SK-N-SH (cell line): Measurements from ENCODE around the gene DNAJA1. TPM values are rescaled to one million over a fixed set of nuclear protein-coding genes. Genes with fewer than 3 reads are reported as not detected.

Experiments used
- CTCF ChIA-PET: fragments of 300-600, 350-600 bp; formaldehyde crosslinking; extraction: SDS; loops from one replicate; lab custom pipeline; 2021; lab: Yijun Ruan, JAX
- POLR2A ChIA-PET: fragments of 350-600 bp; sonication (Branson Sonifier 250); formaldehyde crosslinking; extraction: SDS; loops from one replicate; lab custom pipeline; 2020; ENCODE audit warnings: antibody characterized with exemption, inconsistent platforms; lab: Yijun Ruan, JAX
- DNase-seq: peaks from one replicate; pipeline ENCODE4 v3.0.0; 2012
- H2AFZ ChIP-seq: fragments of 200-600 bp; sonication (generic); 2 replicates; pipeline ENCODE4 v1.8.1; 2016; ENCODE audit warnings: antibody characterized with exemption, mild to moderate bottlenecking, low read depth
- H3F3A ChIP-seq: fragments of 200-600 bp; sonication (generic); replicated peaks from 2 replicates; pipeline ENCODE3; 2016; ENCODE audit warnings: antibody characterized with exemption, mild to moderate bottlenecking; ENCODE audit not compliant: insufficient read depth
- H3K27ac ChIP-seq, 2 experiments: fragments of 200-500 bp in 1 of 2; fragments of 200-600 bp in 1 of 2; sonication (Bioruptor generic) in 1 of 2; sonication (generic), shearing (Covaris generic) in 1 of 2; 2 replicates each; pipeline versions ENCODE4 v1.5.1 to v1.6.1; 2014 to 2016; ENCODE audit warnings: low read depth in 2 of 2, inconsistent platforms in 1 of 2, low read length in 1 of 2, mild to moderate bottlenecking in 1 of 2, mixed read lengths in 1 of 2
- H3K27me3 ChIP-seq: fragments of 200-600 bp; sonication (generic), shearing (Covaris generic); 2 replicates; pipeline ENCODE4 v1.6.1; 2016; ENCODE audit warnings: mixed run types; ENCODE audit not compliant: insufficient read depth
- H3K36me3 ChIP-seq, 2 experiments: fragments of 200-500 bp in 1 of 2; fragments of 200-600 bp in 1 of 2; sonication (Bioruptor generic) in 1 of 2; sonication (generic) in 1 of 2; replicated peaks in 1 of 2; 2 replicates each; pipeline versions ENCODE3 to v1.5.1; 2014 to 2016; ENCODE audit warnings: low read length in 1 of 2, mild to moderate bottlenecking in 1 of 2; ENCODE audit not compliant: insufficient read depth in 2 of 2, control insufficient read depth in 1 of 2
- H3K4me1 ChIP-seq, 2 experiments: fragments of 200-500 bp in 1 of 2; fragments of 200-600 bp in 1 of 2; sonication (Bioruptor generic) in 1 of 2; sonication (generic), shearing (Covaris generic) in 1 of 2; 2 replicates each; pipeline versions ENCODE4 v1.5.1 to v1.6.1; 2014 to 2016; ENCODE audit warnings: low read depth in 1 of 2, low read length in 1 of 2, mixed run types in 1 of 2; ENCODE audit not compliant: insufficient read depth in 2 of 2, control insufficient read depth in 1 of 2
- H3K4me2 ChIP-seq: fragments of 200-600 bp; sonication (generic), shearing (Covaris generic); 2 replicates; pipeline ENCODE4 v1.6.1; 2017; ENCODE audit warnings: mixed run types
- H3K4me3 ChIP-seq, 2 experiments: fragments of 200-500 bp in 1 of 2; fragments of 200-600 bp in 1 of 2; sonication (Bioruptor generic) in 1 of 2; sonication (generic), shearing (Covaris generic) in 1 of 2; 2 replicates each; pipeline versions ENCODE4 v1.5.1 to v1.8.1; 2014 to 2016; ENCODE audit warnings: low read depth in 2 of 2, inconsistent platforms in 1 of 2, low read length in 1 of 2, mild to moderate bottlenecking in 1 of 2, mixed read lengths in 1 of 2, moderate library complexity in 1 of 2
- H3K79me2 ChIP-seq: fragments of 200-600 bp; sonication (generic); 2 replicates; pipeline ENCODE4 v1.8.1; 2017; ENCODE audit warnings: mild to moderate bottlenecking; ENCODE audit not compliant: insufficient read depth
- H3K9ac ChIP-seq: fragments of 200-600 bp; sonication (generic); 2 replicates; pipeline ENCODE4 v1.6.1; 2017; ENCODE audit warnings: mixed run types
- H3K9me2 ChIP-seq: fragments of 200-600 bp; sonication (generic); 2 replicates; pipeline ENCODE4 v1.6.1; 2017; ENCODE audit warnings: mixed run types
- H3K9me3 ChIP-seq: fragments of 200-600 bp; sonication (generic); 2 replicates; pipeline ENCODE4 v1.6.1; 2017; ENCODE audit warnings: mixed run types, mild to moderate bottlenecking, moderate library complexity
- H4K20me1 ChIP-seq: fragments of 200-600 bp; sonication (generic); 2 replicates; pipeline ENCODE4 v1.6.1; 2017; ENCODE audit warnings: mild to moderate bottlenecking, mixed run types; ENCODE audit not compliant: insufficient read depth
- CTCF ChIP-seq: fragments of 200-600 bp; sonication (generic); IDR thresholded peaks from 2 replicates; pipeline ENCODE4 v1.6.1; 2017; ENCODE audit warnings: antibody characterized with exemption, mild to moderate bottlenecking, moderate library complexity
- EP300 ChIP-seq, 2 experiments: IDR thresholded peaks; 2 replicates each; pipeline versions ENCODE4 v1.4.0 to v1.6.1; 2012; ENCODE audit warnings: borderline replicate concordance in 1 of 2, low read depth in 1 of 2, low read length in 1 of 2
- FOSL2 ChIP-seq: IDR thresholded peaks from 2 replicates; pipeline ENCODE4 v1.4.0; 2012; ENCODE audit warnings: low read depth, mild to moderate bottlenecking, moderate library complexity, borderline replicate concordance
- FOXJ3 ChIP-seq: sonication (generic); formaldehyde crosslinking; IDR thresholded peaks from 2 replicates; pipeline ENCODE4 v1.5.1; 2020; ENCODE audit warnings: mild to moderate bottlenecking, missing genetic modification reagents
- FOXM1 ChIP-seq: IDR thresholded peaks from 2 replicates; pipeline ENCODE4 v1.4.0; 2012; ENCODE audit warnings: low read depth, mild to moderate bottlenecking
- GATA2 ChIP-seq: sonication (generic); formaldehyde crosslinking; IDR thresholded peaks from 2 replicates; pipeline ENCODE4 v1.5.0; 2020; ENCODE audit warnings: mild to moderate bottlenecking, missing genetic modification reagents
- JUND ChIP-seq: IDR thresholded peaks from 2 replicates; pipeline ENCODE4 v1.4.0; 2012
- NFIC ChIP-seq: IDR thresholded peaks from 2 replicates; pipeline ENCODE4 v1.4.0; 2012; ENCODE audit warnings: borderline replicate concordance
- POLR2AphosphoS5 ChIP-seq: IDR thresholded peaks from 2 replicates; pipeline ENCODE4 v1.6.1; 2012; ENCODE audit warnings: low read depth, low read length
- RAD21 ChIP-seq: IDR thresholded peaks from 2 replicates; pipeline ENCODE4 v1.6.1; 2012; ENCODE audit warnings: mild to moderate bottlenecking, low read length
- RFX5 ChIP-seq: IDR thresholded peaks from 2 replicates; pipeline ENCODE4 v1.6.1; 2012; ENCODE audit warnings: mild to moderate bottlenecking, improper control_type of control experiment, low read length
- RXRA ChIP-seq: IDR thresholded peaks from 2 replicates; pipeline ENCODE4 v1.4.0; 2012; ENCODE audit warnings: low read depth, mild to moderate bottlenecking, borderline replicate concordance
- SIN3A ChIP-seq: IDR thresholded peaks from 2 replicates; pipeline ENCODE4 v1.6.1; 2012; ENCODE audit warnings: low read depth, mild to moderate bottlenecking, low read length, moderate library complexity, borderline replicate concordance
- SMC3 ChIP-seq: IDR thresholded peaks from 2 replicates; pipeline ENCODE4 v1.6.1; 2012; ENCODE audit warnings: low read depth, low read length, improper control_type of control experiment
- TAF1 ChIP-seq: IDR thresholded peaks from 2 replicates; pipeline ENCODE4 v1.6.1; 2012; ENCODE audit warnings: low read depth, mild to moderate bottlenecking, low read length, moderate library complexity, borderline replicate concordance
- TCF12 ChIP-seq: IDR thresholded peaks from 2 replicates; pipeline ENCODE4 v1.4.0; 2012
- TEAD4 ChIP-seq: IDR thresholded peaks from 2 replicates; pipeline ENCODE4 v1.4.0; 2012; ENCODE audit warnings: mild to moderate bottlenecking, borderline replicate concordance; ENCODE audit not compliant: insufficient read depth
- USF1 ChIP-seq: IDR thresholded peaks from 2 replicates; pipeline ENCODE4 v1.4.0; 2012; ENCODE audit warnings: low read depth, borderline replicate concordance
- YY1 ChIP-seq: IDR thresholded peaks from 2 replicates; pipeline ENCODE4 v1.4.0; 2012; ENCODE audit warnings: low read depth, mild to moderate bottlenecking
- WGBS: methylation state at CpG from one replicate; pipeline ENCODE4 v1.1.6; 2017; ENCODE audit warnings: low lambda C conversion rate; 5-methylcytosine and 5-hydroxymethylcytosine counted together
- polyA plus RNA-seq, 3 experiments: library from polyadenylated mRNA; depleted of rRNA; stranded (reverse); fragments of >200 nt; gene quantifications; 2 replicates each; pipeline ENCODE4 v1.2.3, GENCODE V29; 2012
- TF ChIP-seq, protein P1 (sequence below): fragments of 150-350 bp; IDR thresholded peaks from 2 replicates; pipeline ENCODE4 v1.6.1; 2017; ENCODE audit warnings: antibody characterized with exemption, low read length, low read depth, borderline replicate concordance
- TF ChIP-seq, protein P2 (sequence below): fragments of 150-350 bp; IDR thresholded peaks from 2 replicates; pipeline ENCODE4 v1.6.1; 2016; ENCODE audit warnings: mild to moderate bottlenecking, low read depth, low read length

Gene DNAJA1
- polyA plus RNA-seq, 1 of the 3 experiments (the other 2 are of a cell fraction) = 103 TPM

DNA sequence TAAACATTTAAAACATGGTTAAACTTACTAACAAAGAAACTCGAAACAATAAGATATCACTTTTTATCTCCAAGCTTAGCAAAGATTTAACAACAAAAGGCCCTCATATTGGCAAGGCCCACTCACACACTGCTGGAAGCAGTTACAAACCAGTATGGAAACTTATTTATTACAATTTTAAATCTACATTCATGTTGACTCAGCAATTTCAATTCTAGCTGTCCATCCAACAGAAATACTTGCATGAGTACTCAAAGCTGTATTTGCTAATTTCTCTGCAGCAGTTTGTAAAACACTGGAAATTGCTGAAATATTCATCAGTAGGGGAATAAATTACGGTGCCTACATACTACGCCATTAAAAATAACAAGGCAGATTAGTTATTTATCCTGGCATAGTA lies 2.8 kb upstream of the DNAJA1 start:
- peaks cover 17% of the 10 kb centered on the region for H4K20me1 ChIP-seq
- H3K27me3 ChIP-seq = no peaks in the 10 kb centered on the region
- no peaks in the 10 kb centered on the region for H3K9me2 ChIP-seq
- H3K4me1 ChIP-seq = peaks cover 12 to 19% of the 10 kb centered on the region in 2 experiments; a peak in 3 of 4 replicates
- DNase-seq = no peak
- no peaks in the 10 kb centered on the region for H3K9me3 ChIP-seq
- H3K27ac ChIP-seq = no peak overlapping the region
- TF ChIP-seq JUND = no peak
- TF ChIP-seq GATA2 (CRISPR knock-in tag) = no peak
- TF ChIP-seq RXRA = no peak
- TF ChIP-seq SMC3 = no peak
- TF ChIP-seq TCF12 = no peak
- TF ChIP-seq RAD21 = no peak
- TF ChIP-seq EP300 (IDR thresholded peaks at IDR 0.05; ENCODE audit: borderline replicate concordance in 1 of 2, low read depth in 1 of 2, low read length in 1 of 2) = no peak
- TF ChIP-seq FOXJ3 (CRISPR knock-in tag) = no peak
- H3K4me3 ChIP-seq = no peak overlapping the region
- no peaks in the 10 kb centered on the region for H3F3A ChIP-seq
- peaks cover 13 to 15% of the 10 kb centered on the region in 2 experiments for H3K36me3 ChIP-seq
- H2AFZ ChIP-seq = no peak overlapping the region
- 99% methylated on average over 3 of the region's 3 CpGs for WGBS
- H3K79me2 ChIP-seq = peaks cover 58% of the 10 kb centered on the region
- CTCF ChIA-PET = no interaction called here
- H3K9ac ChIP-seq = no peak overlapping the region
- POLR2A ChIA-PET = no interaction called here
- no peak overlapping the region for H3K4me2 ChIP-seq

DNA sequence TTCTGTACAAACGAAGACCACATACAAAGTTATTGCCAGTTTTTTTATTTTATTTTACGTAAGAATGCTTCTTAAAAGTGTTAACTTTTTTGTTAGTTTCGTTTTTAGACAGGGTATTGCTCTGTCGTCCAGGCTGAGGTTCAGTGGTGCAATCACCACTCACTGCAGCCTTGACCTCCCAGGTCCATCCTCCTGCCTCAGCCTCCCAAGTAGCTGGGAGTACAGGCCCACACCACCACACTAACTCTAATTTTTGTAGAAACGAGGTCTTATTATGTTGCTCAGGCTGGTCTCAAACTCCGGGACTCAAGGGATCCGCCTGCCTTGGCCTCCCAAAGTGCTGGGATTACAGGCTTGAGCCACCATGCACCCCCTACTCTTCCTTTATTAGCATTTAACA lies 2.3 kb upstream of the DNAJA1 start:
- peaks cover 21% of the 10 kb centered on the region for H4K20me1 ChIP-seq
- 93% methylated on average over 7 of the region's 7 CpGs for WGBS
- no peak overlapping the region for H2AFZ ChIP-seq
- H3K4me3 ChIP-seq = no peak overlapping the region
- no peak overlapping the region for H3K27ac ChIP-seq
- peaks cover 63% of the 10 kb centered on the region for H3K79me2 ChIP-seq
- no peaks in the 10 kb centered on the region for H3K27me3 ChIP-seq
- no peaks in the 10 kb centered on the region for H3F3A ChIP-seq
- peaks cover 16 to 23% of the 10 kb centered on the region in 2 experiments; a peak in 3 of 4 replicates for H3K4me1 ChIP-seq
- no peak for DNase-seq
- H3K4me2 ChIP-seq = no peak overlapping the region
- TF ChIP-seq TCF12 (no peak), NFIC (no peak), YY1 (no peak), TAF1 (no peak), SIN3A (no peak), TEAD4 (no peak), POLR2AphosphoS5 (no peak), CTCF (no peak), EP300 (IDR thresholded peaks at IDR 0.05; ENCODE audit: borderline replicate concordance in 1 of 2, low read depth in 1 of 2, low read length in 1 of 2) (no peak), RFX5 (no peak), GATA2 (CRISPR knock-in tag) (no peak), FOSL2 (no peak), USF1 (no peak), FOXJ3 (CRISPR knock-in tag) (no peak), FOXM1 (no peak), SMC3 (no peak)
- TF ChIP-seq, protein P1, sequence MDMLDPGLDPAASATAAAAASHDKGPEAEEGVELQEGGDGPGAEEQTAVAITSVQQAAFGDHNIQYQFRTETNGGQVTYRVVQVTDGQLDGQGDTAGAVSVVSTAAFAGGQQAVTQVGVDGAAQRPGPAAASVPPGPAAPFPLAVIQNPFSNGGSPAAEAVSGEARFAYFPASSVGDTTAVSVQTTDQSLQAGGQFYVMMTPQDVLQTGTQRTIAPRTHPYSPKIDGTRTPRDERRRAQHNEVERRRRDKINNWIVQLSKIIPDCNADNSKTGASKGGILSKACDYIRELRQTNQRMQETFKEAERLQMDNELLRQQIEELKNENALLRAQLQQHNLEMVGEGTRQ = no peak
- TF ChIP-seq, protein P2, sequence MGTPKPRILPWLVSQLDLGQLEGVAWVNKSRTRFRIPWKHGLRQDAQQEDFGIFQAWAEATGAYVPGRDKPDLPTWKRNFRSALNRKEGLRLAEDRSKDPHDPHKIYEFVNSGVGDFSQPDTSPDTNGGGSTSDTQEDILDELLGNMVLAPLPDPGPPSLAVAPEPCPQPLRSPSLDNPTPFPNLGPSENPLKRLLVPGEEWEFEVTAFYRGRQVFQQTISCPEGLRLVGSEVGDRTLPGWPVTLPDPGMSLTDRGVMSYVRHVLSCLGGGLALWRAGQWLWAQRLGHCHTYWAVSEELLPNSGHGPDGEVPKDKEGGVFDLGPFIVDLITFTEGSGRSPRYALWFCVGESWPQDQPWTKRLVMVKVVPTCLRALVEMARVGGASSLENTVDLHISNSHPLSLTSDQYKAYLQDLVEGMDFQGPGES = no peak
- ChIA-PET CTCF (no interaction called here), POLR2A (interaction anchor here (0.6 kb wide), 1 partner anchor 406 kb away, joined by 3 read pairs; no protein-coding TSS in a partner anchor)
- H3K9ac ChIP-seq = no peak overlapping the region
- H3K9me3 ChIP-seq = no peaks in the 10 kb centered on the region
- H3K36me3 ChIP-seq = peaks cover 16 to 17% of the 10 kb centered on the region in 2 experiments
- H3K9me2 ChIP-seq = no peaks in the 10 kb centered on the region
